ENCODE data around the gene ART3. TPM values are rescaled to one million over a fixed set of nuclear protein-coding genes. Genes with fewer than 3 reads are reported as not detected.

ART3 gene
- total RNA-seq, 1 donor from 2014 or later = not detected

GRCh38 chr4:76096076-76096475 is 21.6 kb downstream of the ART3 start:
- Mint-ChIP-seq H3K4me3 (no peak overlapping the region), H3K27me3 (peaks cover 3% of the 10 kb centered on the region), H3K4me1 (no peaks in the 10 kb centered on the region), H3K9me3 (no peaks in the 10 kb centered on the region), H3K27ac (no peak overlapping the region), H3K36me3 (ENCODE audit: low read depth) (no peaks in the 10 kb centered on the region)
- TF ChIP-seq CTCF (IDR thresholded peaks at IDR 0.05) = no peak
- DNase-seq = no peak
- ChIA-PET POLR2A (no interaction called here), CTCF (no interaction called here)
- no peak for ATAC-seq (ENCODE audit: low read depth)
- intact Hi-C loops (cut with micrococcal nuclease) = no loop called here

GRCh38 chr4:76105652-76106051 is 31.1 kb downstream of the ART3 start:
- H3K4me1 Mint-ChIP-seq = no peaks in the 10 kb centered on the region
- H3K36me3 Mint-ChIP-seq (ENCODE audit: low read depth) = no peaks in the 10 kb centered on the region
- DNase-seq (no peak), ATAC-seq (ENCODE audit: low read depth) (no peak)
- TF ChIP-seq CTCF (IDR thresholded peaks at IDR 0.05) = no peak
- POLR2A ChIA-PET = no interaction called here
- H3K27me3 Mint-ChIP-seq = no peaks in the 10 kb centered on the region
- no peaks in the 10 kb centered on the region for H3K9me3 Mint-ChIP-seq
- no peak overlapping the region for H3K27ac Mint-ChIP-seq
- CTCF ChIA-PET = no interaction called here
- intact Hi-C loops (cut with micrococcal nuclease) = no loop called here
- no peak overlapping the region for H3K4me3 Mint-ChIP-seq

- POLR2A ChIA-PET = no interaction called here
- intact Hi-C loops (cut with micrococcal nuclease) = no loop called here
- H3K36me3 Mint-ChIP-seq (ENCODE audit: low read depth) = no peaks in the 10 kb centered on the region
- H3K4me3 Mint-ChIP-seq = no peak overlapping the region
- no peak for ATAC-seq (ENCODE audit: low read depth)
- DNase-seq = no peak
- no peak overlapping the region for H3K27ac Mint-ChIP-seq
- no peaks in the 10 kb centered on the region for H3K27me3 Mint-ChIP-seq
- CTCF ChIA-PET = no interaction called here
- H3K4me1 Mint-ChIP-seq = no peaks in the 10 kb centered on the region
- TF ChIP-seq CTCF (IDR thresholded peaks at IDR 0.05) = no peak
- H3K9me3 Mint-ChIP-seq = no peaks in the 10 kb centered on the region
These were observed 31.9 kb downstream of the ART3 start for GRCh38 chr4:76106442-76106841.

GRCh38 chr4:76108467-76109181 is 34.1 kb downstream of the ART3 start:
- no peak for ATAC-seq (ENCODE audit: low read depth)
- Mint-ChIP-seq H3K27me3 (no peaks in the 10 kb centered on the region), H3K9me3 (no peaks in the 10 kb centered on the region), H3K27ac (no peak overlapping the region), H3K4me1 (no peaks in the 10 kb centered on the region), H3K4me3 (no peak overlapping the region), H3K36me3 (ENCODE audit: low read depth) (peaks cover 10% of the 10 kb centered on the region)
- intact Hi-C loops (cut with micrococcal nuclease) = no loop called here
- DNase-seq = no peak
- ChIA-PET CTCF (no interaction called here), POLR2A (no interaction called here)
- no peak for TF ChIP-seq CTCF (IDR thresholded peaks at IDR 0.05)

GRCh38 chr4:76116821-76117220 is 42.3 kb downstream of the ART3 start:
- intact Hi-C loops (cut with micrococcal nuclease) = no loop called here
- H3K9me3 Mint-ChIP-seq = peaks cover 8% of the 10 kb centered on the region
- no peaks in the 10 kb centered on the region for H3K4me1 Mint-ChIP-seq
- DNase-seq (no peak), ATAC-seq (ENCODE audit: low read depth) (no peak)
- H3K4me3 Mint-ChIP-seq = no peak overlapping the region
- H3K27ac Mint-ChIP-seq = no peak overlapping the region
- peaks cover 64% of the 10 kb centered on the region for H3K36me3 Mint-ChIP-seq (ENCODE audit: low read depth)
- ChIA-PET POLR2A (no interaction called here), CTCF (no interaction called here)
- TF ChIP-seq CTCF (IDR thresholded peaks at IDR 0.05) = no peak
- H3K27me3 Mint-ChIP-seq = no peaks in the 10 kb centered on the region
